ENCODE measurements around the gene TESPA1. TPM values are rescaled to one million over a fixed set of nuclear protein-coding genes. Genes with fewer than 3 reads are reported as not detected.

Gene TESPA1
- total and polyA plus RNA-seq, 2 experiments from 2014 or later, result 0.34 TPM; not detected in 1

GRCh38 chr12:54981796-54982195 lies 2.8 kb downstream of the TESPA1 start (continued):
- no peak for TF ChIP-seq REST (IDR thresholded peaks at IDR 0.05; ENCODE audit: unreplicated experiment)
- no peak for TF ChIP-seq EZH2phosphoT487 (IDR thresholded peaks at IDR 0.05; ENCODE audit: unreplicated experiment)
- TF ChIP-seq POLR2AphosphoS5 (IDR thresholded peaks at IDR 0.05; ENCODE audit: low read depth), result no peak
- no peak for TF ChIP-seq CREB1 (CRISPR knock-in tag; IDR thresholded peaks at IDR 0.05; ENCODE audit: low read depth)
- no peak for TF ChIP-seq NANOG (IDR thresholded peaks at IDR 0.05; ENCODE audit: borderline replicate concordance)
- TF ChIP-seq ZNF114 (CRISPR knock-in tag; IDR thresholded peaks at IDR 0.05), result no peak
- no peak for TF ChIP-seq ETS1 (IDR thresholded peaks at IDR 0.05)

- no peak for ATAC-seq
- H2AFZ ChIP-seq, result no peak overlapping the region
- Mint-ChIP-seq H3K4me3 (no peak overlapping the region), H3K36me3 (ENCODE audit: low read depth) (no peaks in the 10 kb centered on the region), H3K27me3 (ENCODE audit: insufficient read depth, low read depth, poor library complexity) (peaks cover 1% of the 10 kb centered on the region), H3K27ac (no peak overlapping the region), H3K9me3 (no peaks in the 10 kb centered on the region), H3K4me1 (peaks cover 18% of the 10 kb centered on the region)
- no peaks in the 10 kb centered on the region for H3K79me2 ChIP-seq (replicated peaks; ENCODE audit: insufficient read depth)
- no peak for DNase-seq (ENCODE audit: low spot score)
- H3K4me2 ChIP-seq, result no peak overlapping the region
- H3K4me3 ChIP-seq, result no peak overlapping the region
- peaks cover 13% of the 10 kb centered on the region; the same call in 1 of the 2 replicates for H3K4me1 ChIP-seq (ENCODE audit: insufficient read depth)
- H3F3A ChIP-seq (replicated peaks; ENCODE audit: low read depth), result no peaks in the 10 kb centered on the region
- H3K36me3 ChIP-seq (ENCODE audit: insufficient read depth), result no peaks in the 10 kb centered on the region
- no peak overlapping the region for H3K27ac ChIP-seq (ENCODE audit: low read depth)
- H3K9me2 ChIP-seq (ENCODE audit: insufficient read depth), result no peaks in the 10 kb centered on the region
- no peaks in the 10 kb centered on the region for H4K20me1 ChIP-seq (replicated peaks; ENCODE audit: insufficient read depth)
- no peaks in the 10 kb centered on the region for H3K27me3 ChIP-seq (ENCODE audit: insufficient read depth)
- TF ChIP-seq ZNF462 (CRISPR knock-in tag; IDR thresholded peaks at IDR 0.05), result no peak
- TF ChIP-seq ZNF331 (CRISPR knock-in tag; IDR thresholded peaks at IDR 0.05; ENCODE audit: low read depth), result no peak
- TF ChIP-seq CREB1 (CRISPR knock-in tag; IDR thresholded peaks at IDR 0.05; ENCODE audit: low read depth), result no peak
- TF ChIP-seq STAT1 (IDR thresholded peaks at IDR 0.05; ENCODE audit: unreplicated experiment), result no peak
- no peak for TF ChIP-seq EZH2phosphoT487 (IDR thresholded peaks at IDR 0.05; ENCODE audit: unreplicated experiment)
- TF ChIP-seq JUNB (IDR thresholded peaks at IDR 0.05; ENCODE audit: unreplicated experiment), result no peak
- TF ChIP-seq NANOG (IDR thresholded peaks at IDR 0.05; ENCODE audit: borderline replicate concordance), result no peak
- no peak for TF ChIP-seq ETS1 (IDR thresholded peaks at IDR 0.05)
- TF ChIP-seq EZH2 (IDR thresholded peaks at IDR 0.05; ENCODE audit: low read depth, unreplicated experiment), result no peak
Measured at GRCh38 chr12:54980341-54980740, 4.2 kb downstream of the TESPA1 start.

Measured in GM23338 (cell line).